Prostate gland (tissue), 2 donors: Measurements from ENCODE around the gene DNAAF5.

Experiments
- POLR2A ChIP-seq: fragments of 450-650 bp; IDR thresholded peaks from one replicate; pipeline ENCODE4 v1.6.1; 2016; ENCODE audit warnings: antibody characterized with exemption, mild to moderate bottlenecking
- POLR2AphosphoS5 ChIP-seq: sonication (generic); formaldehyde crosslinking; IDR thresholded peaks from one replicate; pipeline ENCODE4 v1.6.1; 2017; ENCODE audit warnings: antibody characterized with exemption
- TF ChIP-seq, protein P1 (sequence below), 4 experiments: fragments of 200-600 bp in 2 of 4; fragments of 450-650 bp in 2 of 4; sonication (generic) in 2 of 4; IDR thresholded peaks; 1 replicate in 3 of 4; 2 replicates in 1 of 4; pipeline ENCODE4 v1.5.1; 2016 to 2019; ENCODE audit warnings: antibody characterized with exemption in 4 of 4, mild to moderate bottlenecking in 2 of 4, moderate library complexity in 2 of 4

DNA sequence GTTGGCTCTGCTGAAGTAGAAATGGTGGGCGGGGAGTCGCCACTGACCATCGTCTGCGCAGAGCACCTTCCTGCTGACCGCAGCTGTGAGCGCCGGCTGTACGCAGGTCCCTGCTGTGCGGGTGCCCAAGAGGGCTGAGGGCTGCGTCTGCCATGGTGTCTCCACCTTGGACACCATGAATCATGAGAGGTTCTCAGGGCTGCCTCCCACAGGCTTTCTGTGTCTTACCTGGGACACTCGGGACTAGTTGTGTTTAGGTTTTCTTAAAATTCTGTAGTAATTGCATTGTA is 45.5 kb downstream of the DNAAF5 start:
- TF ChIP-seq, protein P1, sequence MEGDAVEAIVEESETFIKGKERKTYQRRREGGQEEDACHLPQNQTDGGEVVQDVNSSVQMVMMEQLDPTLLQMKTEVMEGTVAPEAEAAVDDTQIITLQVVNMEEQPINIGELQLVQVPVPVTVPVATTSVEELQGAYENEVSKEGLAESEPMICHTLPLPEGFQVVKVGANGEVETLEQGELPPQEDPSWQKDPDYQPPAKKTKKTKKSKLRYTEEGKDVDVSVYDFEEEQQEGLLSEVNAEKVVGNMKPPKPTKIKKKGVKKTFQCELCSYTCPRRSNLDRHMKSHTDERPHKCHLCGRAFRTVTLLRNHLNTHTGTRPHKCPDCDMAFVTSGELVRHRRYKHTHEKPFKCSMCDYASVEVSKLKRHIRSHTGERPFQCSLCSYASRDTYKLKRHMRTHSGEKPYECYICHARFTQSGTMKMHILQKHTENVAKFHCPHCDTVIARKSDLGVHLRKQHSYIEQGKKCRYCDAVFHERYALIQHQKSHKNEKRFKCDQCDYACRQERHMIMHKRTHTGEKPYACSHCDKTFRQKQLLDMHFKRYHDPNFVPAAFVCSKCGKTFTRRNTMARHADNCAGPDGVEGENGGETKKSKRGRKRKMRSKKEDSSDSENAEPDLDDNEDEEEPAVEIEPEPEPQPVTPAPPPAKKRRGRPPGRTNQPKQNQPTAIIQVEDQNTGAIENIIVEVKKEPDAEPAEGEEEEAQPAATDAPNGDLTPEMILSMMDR (IDR thresholded peaks at IDR 0.05): no peak
- TF ChIP-seq POLR2A: no peak
- TF ChIP-seq POLR2AphosphoS5: no peak
